ENCODE data around the gene PKP4. TPM values are rescaled to one million over a fixed set of nuclear protein-coding genes. Genes with fewer than 3 reads are reported as not detected.

The PKP4 gene
- total RNA-seq, 4 donors from 2014 or later: 58.2 to 115 (median 89.9) TPM

- no peak for ATAC-seq
- no peaks in the 10 kb centered on the region for H3K9me3 ChIP-seq
- no peak overlapping the region for H3K4me3 ChIP-seq
- peaks cover 0 to 5% (median 0%) of the 10 kb centered on the region in 3 donors for H3K4me1 ChIP-seq
- peaks cover 4 to 55% of the 10 kb centered on the region in 2 donors for H3K36me3 ChIP-seq
- TF ChIP-seq EP300 (IDR thresholded peaks at IDR 0.05) (no peak), POLR2AphosphoS5 (IDR thresholded peaks at IDR 0.05) (no peak), CTCF (IDR thresholded peaks at IDR 0.05) (no peak), POLR2A (IDR thresholded peaks at IDR 0.05) (no peak)
- H3K27me3 ChIP-seq: no peaks in the 10 kb centered on the region
- 20 to 44% methylated on average over 1 to 2 of the region's 2 CpGs for WGBS, 2 donors (ENCODE audit: low coverage in 1 of 2)
- H3K27ac ChIP-seq: no peak overlapping the region
Measured at GRCh38 chr2:158681816-158682215, 225.1 kb downstream of the PKP4 start.

GRCh38 chr2:158685646-158686045 lies 228.9 kb downstream of the PKP4 start:
- H3K4me3 ChIP-seq: no peak overlapping the region
- H3K27ac ChIP-seq: no peak overlapping the region
- H3K4me1 ChIP-seq: peaks cover 0 to 5% (median 0%) of the 10 kb centered on the region in 3 donors
- H3K36me3 ChIP-seq: peaks cover 0 to 17% of the 10 kb centered on the region in 2 donors
- TF ChIP-seq EP300 (IDR thresholded peaks at IDR 0.05): no peak
- TF ChIP-seq POLR2AphosphoS5 (IDR thresholded peaks at IDR 0.05): no peak
- TF ChIP-seq POLR2A (IDR thresholded peaks at IDR 0.05): no peak
- TF ChIP-seq CTCF (IDR thresholded peaks at IDR 0.05): no peak
- H3K9me3 ChIP-seq: no peaks in the 10 kb centered on the region
- WGBS, 2 donors (ENCODE audit: low coverage in 1 of 2): 47 to 81% methylated on average over 3 of the region's 3 CpGs
- peaks cover 6% of the 10 kb centered on the region for H3K27me3 ChIP-seq
- no peak for ATAC-seq

- no peak overlapping the region for H3K27ac ChIP-seq
- ATAC-seq: peak; percentile 32
- no peaks in the 10 kb centered on the region for H3K9me3 ChIP-seq
- H3K27me3 ChIP-seq: peaks cover 6% of the 10 kb centered on the region
- no peak overlapping the region for H3K4me3 ChIP-seq
- TF ChIP-seq EP300 (IDR thresholded peaks at IDR 0.05) (no peak), POLR2AphosphoS5 (IDR thresholded peaks at IDR 0.05) (no peak), POLR2A (IDR thresholded peaks at IDR 0.05) (no peak), CTCF (IDR thresholded peaks at IDR 0.05) (no peak)
- peaks cover 0 to 11% of the 10 kb centered on the region in 2 donors for H3K36me3 ChIP-seq
- WGBS, 2 donors (ENCODE audit: low coverage in 1 of 2): 32 to 57% methylated on average over 11 of the region's 11 CpGs
- H3K4me1 ChIP-seq: peaks cover 0 to 5% (median 0%) of the 10 kb centered on the region in 3 donors
Measured at GRCh38 chr2:158686210-158686691, 229.5 kb downstream of the PKP4 start.

DNA sequence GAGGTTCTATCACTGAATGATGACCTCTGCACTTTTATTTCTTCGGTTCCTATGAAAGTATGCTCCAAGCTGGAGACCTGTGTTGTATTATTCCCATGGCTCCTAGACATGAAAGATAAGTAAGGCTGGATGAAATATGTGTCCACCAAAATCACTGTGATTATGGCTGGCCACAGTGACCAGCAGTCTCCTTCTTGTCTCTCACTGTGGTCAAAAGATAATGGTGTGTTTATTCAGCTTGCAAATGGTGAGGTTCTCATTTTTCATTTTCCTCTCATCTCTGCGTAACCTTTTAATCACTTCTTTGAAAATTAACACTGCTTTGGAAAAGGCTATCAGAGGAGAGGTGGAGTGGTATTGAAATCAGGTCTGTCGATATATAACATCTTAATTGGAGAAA lies 230.6 kb downstream of the PKP4 start:
- H3K36me3 ChIP-seq: peaks cover 0 to under 1% of the 10 kb centered on the region in 2 donors
- peaks cover 6% of the 10 kb centered on the region for H3K27me3 ChIP-seq
- H3K4me1 ChIP-seq: peaks cover 0 to 5% (median 0%) of the 10 kb centered on the region in 3 donors
- no peaks in the 10 kb centered on the region for H3K9me3 ChIP-seq
- WGBS, 2 donors (ENCODE audit: low coverage in 1 of 2): 75 to 89% methylated on average over 1 to 3 of the region's 3 CpGs
- H3K4me3 ChIP-seq: no peak overlapping the region
- TF ChIP-seq POLR2AphosphoS5 (IDR thresholded peaks at IDR 0.05) (no peak), POLR2A (IDR thresholded peaks at IDR 0.05) (no peak), EP300 (IDR thresholded peaks at IDR 0.05) (no peak), CTCF (IDR thresholded peaks at IDR 0.05) (no peak)
- H3K27ac ChIP-seq: no peak overlapping the region
- ATAC-seq: no peak

GRCh38 chr2:158688721-158689120 lies 232.0 kb downstream of the PKP4 start:
- Histone ChIP-seq H3K4me3 (no peak overlapping the region), H3K36me3 (no peaks in the 10 kb centered on the region), H3K27ac (no peak overlapping the region), H3K4me1 (peaks cover 0 to 5% (median 0%) of the 10 kb centered on the region in 3 donors), H3K27me3 (peaks cover 6% of the 10 kb centered on the region), H3K9me3 (no peaks in the 10 kb centered on the region)
- TF ChIP-seq POLR2A (IDR thresholded peaks at IDR 0.05) (no peak), POLR2AphosphoS5 (IDR thresholded peaks at IDR 0.05) (no peak), EP300 (IDR thresholded peaks at IDR 0.05) (no peak)
- WGBS, 2 donors (ENCODE audit: low coverage in 1 of 2): 70% methylated on average over 2 of the region's 4 CpGs; no CpG with 5 or more reads in 1 of the 2 donors
- no peak for ATAC-seq
